Cerebellar nuclear complex (tissue), 1 donor: Measurements from ENCODE around the gene SLC26A11.

Experiments
- DNase-seq, 2 experiments: peaks; one replicate each; lab custom pipeline; 2025; lab: John Stamatoyannopoulos, UW

Gene SLC26A11

GRCh38 chr17:80217703-80218362, 2.4 kb upstream of the SLC26A11 start:
- no peak for DNase-seq

GRCh38 chr17:80218391-80218790, 1.8 kb upstream of the SLC26A11 start:
- no peak for DNase-seq

GRCh38 chr17:80219013-80219762, 1.0 kb upstream of the SLC26A11 start:
- no peak for DNase-seq

- no peak for DNase-seq
Measured at GRCh38 chr17:80219763-80220053, 519 bp upstream of the SLC26A11 start.

- DNase-seq, result no peak
Measured at GRCh38 chr17:80220736-80221215, 549 bp downstream of the SLC26A11 start.

GRCh38 chr17:80221351-80222105, 1.3 kb downstream of the SLC26A11 start:
- DNase-seq, result no peak

GRCh38 chr17:80222376-80223141, 2.3 kb downstream of the SLC26A11 start:
- no peak for DNase-seq

GRCh38 chr17:80223142-80223815, 3.1 kb downstream of the SLC26A11 start:
- DNase-seq, result no peak

GRCh38 chr17:80223838-80224497, 3.7 kb downstream of the SLC26A11 start:
- no peak for DNase-seq

GRCh38 chr17:80224683-80225082, 4.5 kb downstream of the SLC26A11 start:
- DNase-seq, result no peak

GRCh38 chr17:80225230-80225629, 5.0 kb downstream of the SLC26A11 start:
- no peak for DNase-seq

- DNase-seq, result no peak
Measured at GRCh38 chr17:80227156-80227555, 6.9 kb downstream of the SLC26A11 start.

- no peak for DNase-seq
Measured at GRCh38 chr17:80227666-80228065, 7.4 kb downstream of the SLC26A11 start.

- no peak for DNase-seq
Measured at GRCh38 chr17:80228477-80228876, 8.2 kb downstream of the SLC26A11 start.

- DNase-seq, result no peak
Measured at GRCh38 chr17:80229011-80229410, 8.8 kb downstream of the SLC26A11 start.

- DNase-seq, result no peak
Measured at GRCh38 chr17:80232438-80232837, 12.2 kb downstream of the SLC26A11 start.

- DNase-seq, result no peak
Measured at GRCh38 chr17:80233202-80233601, 13.0 kb downstream of the SLC26A11 start.

GRCh38 chr17:80236911-80237310, 16.7 kb downstream of the SLC26A11 start:
- no peak for DNase-seq

GRCh38 chr17:80237386-80237785, 17.2 kb downstream of the SLC26A11 start:
- DNase-seq, result no peak

- no peak for DNase-seq
Measured at GRCh38 chr17:80242505-80242904, 22.3 kb downstream of the SLC26A11 start.
